ENCODE data around the gene BCLAF3. TPM values are rescaled to one million over a fixed set of nuclear protein-coding genes. Genes with fewer than 3 reads are reported as not detected.

The BCLAF3 gene
- polyA plus RNA-seq, 1 donor (not counting 4 experiments of a cell fraction or from before 2014, with no cell fraction given), result 3.0 TPM

DNA sequence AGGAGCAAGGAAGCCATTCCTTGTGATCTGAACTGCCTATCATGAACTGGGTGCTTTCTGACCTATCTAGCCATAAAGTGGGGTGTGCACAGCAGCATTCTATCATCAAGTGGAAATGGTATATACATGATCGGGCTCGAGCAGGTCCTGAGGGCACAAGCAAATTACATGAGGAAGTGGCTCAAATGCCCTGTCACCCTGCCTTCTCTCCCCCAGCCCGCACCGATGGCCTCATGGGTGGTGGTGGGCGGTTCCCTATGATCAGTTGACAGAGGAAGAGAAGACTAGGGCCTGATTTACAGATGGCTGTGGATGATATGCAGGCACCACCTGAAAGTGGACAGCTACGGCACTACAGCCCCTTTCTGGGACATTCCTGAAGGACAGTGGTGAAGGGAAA, 46.3 kb upstream of the BCLAF3 start:
- Histone ChIP-seq H3K9me1 (ENCODE audit: control insufficient read depth, extremely low read depth, insufficient read depth, low read length) (no peaks in the 10 kb centered on the region), H3K79me2 (ENCODE audit: control insufficient read depth, insufficient read depth, low read length) (no peaks in the 10 kb centered on the region), H3K9ac (ENCODE audit: control insufficient read depth, extremely low read depth, insufficient read depth, low read length) (no peak overlapping the region), H3K9me3 (ENCODE audit: control insufficient read depth, low read depth, low read length) (no peaks in the 10 kb centered on the region), H4K20me1 (ENCODE audit: control insufficient read depth, extremely low read depth, insufficient read depth, low read length) (no peaks in the 10 kb centered on the region), H3K4me3 (ENCODE audit: control insufficient read depth in 2 of 3, extremely low read depth in 1 of 3, insufficient read depth in 2 of 3, low read depth in 1 of 3, low read length in 3 of 3) (no peak overlapping the region), H3K36me3 (ENCODE audit: control insufficient read depth in 2 of 2, extremely low read depth in 1 of 2, insufficient read depth in 2 of 2, low read length in 2 of 2) (no peaks in the 10 kb centered on the region), H3K4me2 (ENCODE audit: control insufficient read depth, extremely low read depth, insufficient read depth, low read depth, low read length) (no peak overlapping the region), H2AFZ (ENCODE audit: control insufficient read depth, low read length) (no peak overlapping the region), H3K27ac (ENCODE audit: control insufficient read depth, insufficient read depth, low read length) (no peak overlapping the region), H3K27me3 (ENCODE audit: control insufficient read depth, extremely low read depth, insufficient read depth, low read length) (no peaks in the 10 kb centered on the region), H3K4me1 (ENCODE audit: control insufficient read depth, extremely low read depth, insufficient read depth, low read length) (no peaks in the 10 kb centered on the region)
- dilution Hi-C loops (cut with MboI; ENCODE audit: extremely low pct_ligation_motif_present, low sequenced_read_pairs), result no loop called here
- no peak for DNase-seq (ENCODE audit: low read depth, low spot score)
- no peak for TF ChIP-seq EZH2 (IDR thresholded peaks at IDR 0.05; ENCODE audit: low read length)
- TF ChIP-seq, protein P1, sequence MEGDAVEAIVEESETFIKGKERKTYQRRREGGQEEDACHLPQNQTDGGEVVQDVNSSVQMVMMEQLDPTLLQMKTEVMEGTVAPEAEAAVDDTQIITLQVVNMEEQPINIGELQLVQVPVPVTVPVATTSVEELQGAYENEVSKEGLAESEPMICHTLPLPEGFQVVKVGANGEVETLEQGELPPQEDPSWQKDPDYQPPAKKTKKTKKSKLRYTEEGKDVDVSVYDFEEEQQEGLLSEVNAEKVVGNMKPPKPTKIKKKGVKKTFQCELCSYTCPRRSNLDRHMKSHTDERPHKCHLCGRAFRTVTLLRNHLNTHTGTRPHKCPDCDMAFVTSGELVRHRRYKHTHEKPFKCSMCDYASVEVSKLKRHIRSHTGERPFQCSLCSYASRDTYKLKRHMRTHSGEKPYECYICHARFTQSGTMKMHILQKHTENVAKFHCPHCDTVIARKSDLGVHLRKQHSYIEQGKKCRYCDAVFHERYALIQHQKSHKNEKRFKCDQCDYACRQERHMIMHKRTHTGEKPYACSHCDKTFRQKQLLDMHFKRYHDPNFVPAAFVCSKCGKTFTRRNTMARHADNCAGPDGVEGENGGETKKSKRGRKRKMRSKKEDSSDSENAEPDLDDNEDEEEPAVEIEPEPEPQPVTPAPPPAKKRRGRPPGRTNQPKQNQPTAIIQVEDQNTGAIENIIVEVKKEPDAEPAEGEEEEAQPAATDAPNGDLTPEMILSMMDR (optimal IDR thresholded peaks at IDR 0.05 in 1 of 3, IDR thresholded peaks at IDR 0.05 in 1 of 3, conservative IDR thresholded peaks at IDR 0.05 in 1 of 3; ENCODE audit: extremely low read depth in 1 of 3, insufficient read depth in 2 of 3, low read length in 3 of 3), result no peak
- no peak for FAIRE-seq

DNA sequence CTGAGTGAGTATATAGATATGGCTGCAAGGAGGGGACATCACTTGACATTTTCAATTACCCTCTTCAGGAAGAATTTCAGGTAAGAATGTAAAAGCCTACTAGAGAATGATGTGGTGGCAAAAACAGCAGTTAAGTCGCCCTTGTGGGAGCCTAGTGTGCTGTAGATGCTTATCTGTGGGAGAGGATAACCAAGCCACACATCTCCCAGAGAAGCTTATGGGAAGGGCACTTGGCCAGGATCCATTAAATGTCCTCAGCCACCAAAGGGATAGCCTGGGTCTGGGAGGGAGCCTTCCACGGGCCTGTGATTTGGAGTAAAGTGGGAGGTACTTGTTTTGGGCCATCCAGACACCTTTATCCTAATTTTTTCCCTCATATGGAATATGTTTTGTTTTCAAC, 41.3 kb upstream of the BCLAF3 start:
- Histone ChIP-seq H4K20me1 (ENCODE audit: control insufficient read depth, extremely low read depth, insufficient read depth, low read length) (no peaks in the 10 kb centered on the region), H3K9me3 (ENCODE audit: control insufficient read depth, low read depth, low read length) (no peaks in the 10 kb centered on the region), H3K79me2 (ENCODE audit: control insufficient read depth, insufficient read depth, low read length) (no peaks in the 10 kb centered on the region), H3K9me1 (ENCODE audit: control insufficient read depth, extremely low read depth, insufficient read depth, low read length) (no peaks in the 10 kb centered on the region), H3K27me3 (ENCODE audit: control insufficient read depth, extremely low read depth, insufficient read depth, low read length) (no peaks in the 10 kb centered on the region), H3K4me3 (ENCODE audit: control insufficient read depth in 2 of 3, extremely low read depth in 1 of 3, insufficient read depth in 2 of 3, low read depth in 1 of 3, low read length in 3 of 3) (no peak overlapping the region), H3K9ac (ENCODE audit: control insufficient read depth, extremely low read depth, insufficient read depth, low read length) (no peak overlapping the region), H3K36me3 (ENCODE audit: control insufficient read depth in 2 of 2, extremely low read depth in 1 of 2, insufficient read depth in 2 of 2, low read length in 2 of 2) (no peaks in the 10 kb centered on the region), H3K27ac (ENCODE audit: control insufficient read depth, insufficient read depth, low read length) (no peak overlapping the region), H3K4me2 (ENCODE audit: control insufficient read depth, extremely low read depth, insufficient read depth, low read depth, low read length) (no peak overlapping the region), H2AFZ (ENCODE audit: control insufficient read depth, low read length) (no peak overlapping the region), H3K4me1 (ENCODE audit: control insufficient read depth, extremely low read depth, insufficient read depth, low read length) (no peaks in the 10 kb centered on the region)
- FAIRE-seq, result no peak
- TF ChIP-seq EZH2 (IDR thresholded peaks at IDR 0.05; ENCODE audit: low read length), result no peak
- TF ChIP-seq, protein P1 (optimal IDR thresholded peaks at IDR 0.05 in 1 of 3, IDR thresholded peaks at IDR 0.05 in 1 of 3, conservative IDR thresholded peaks at IDR 0.05 in 1 of 3; ENCODE audit: extremely low read depth in 1 of 3, insufficient read depth in 2 of 3, low read length in 3 of 3), result no peak
- dilution Hi-C loops (cut with MboI; ENCODE audit: extremely low pct_ligation_motif_present, low sequenced_read_pairs), result no loop called here
- DNase-seq (ENCODE audit: low read depth, low spot score), result no peak

Data from keratinocyte (primary cell).